NCI-H1417 (cell line): ENCODE data around the gene MAT1A.
"Not testable (repeated sequence)": the region's sequence is repeated elsewhere in the genome, so short reads cannot be mapped to it uniquely, and the experiment has no call there.

Experiments
- DNase-seq, 3 experiments: peaks; one replicate each; lab custom pipeline; 2025; lab: John Stamatoyannopoulos, UW

The MAT1A gene

GRCh38 chr10:80223031-80223419 is 66.4 kb downstream of the MAT1A start:
- not testable (repeated sequence) for DNase-seq
